A549 (cell line): Measurements from ENCODE around the gene ARHGAP9. TPM values are rescaled to one million over a fixed set of nuclear protein-coding genes. Genes with fewer than 3 reads are reported as not detected.

ENCODE experiments used
- ATAC-seq, 2 experiments: fragments of 200-7000 bp in 1 of 2; fragments of >200 bp in 1 of 2; cut with Nextera tagmentation in 1 of 2; cut with Tn5 transposase in 1 of 2; 3 replicates each; pipeline versions ENCODE4 v1.8.0 to v1.9.1; 2018 to 2020; ENCODE audit warnings: mild to moderate bottlenecking in 1 of 2, moderate library complexity in 1 of 2
- CTCF ChIA-PET: fragments of 300-600 bp; sonication (Branson Sonifier 250); formaldehyde crosslinking; extraction: SDS; loops from one replicate; lab custom pipeline; 2021; ENCODE audit warnings: antibody characterized with exemption, inconsistent platforms; lab: Yijun Ruan, JAX
- POLR2A ChIA-PET: fragments of 350-600 bp; formaldehyde crosslinking; extraction: SDS; loops from one replicate; lab custom pipeline; 2021; ENCODE audit warnings: antibody characterized with exemption, inconsistent platforms; lab: Yijun Ruan, JAX
- DNase-seq, 2 experiments: peaks; one replicate each; pipeline versions ENCODE4 v3.0.0 to v3.0.0-alpha.2; 2011 to 2016; ENCODE audit warnings: low read depth in 1 of 2, low spot score in 1 of 2
- FAIRE-seq: peaks from 2 replicates; lab custom pipeline; 2011; peaks lifted over from hg19 to GRCh38; lab: Jason Lieb, UNC
- H3K27ac ChIP-seq, 2 experiments: fragments of >200 bp; sonication (Bioruptor Twin); formaldehyde crosslinking; 3 replicates each; pipeline ENCODE4 v1.5.1; 2016 to 2017
- H3K4me1 ChIP-seq: fragments of >200 bp; sonication (Bioruptor Twin); formaldehyde crosslinking; 3 replicates; pipeline ENCODE4 v1.6.1; 2016
- H3K4me2 ChIP-seq: fragments of >200 bp; sonication (Bioruptor Twin); formaldehyde crosslinking; 3 replicates; pipeline ENCODE4 v1.6.1; 2016
- H3K4me3 ChIP-seq: fragments of >200 bp; sonication (Bioruptor Twin); formaldehyde crosslinking; 3 replicates; pipeline ENCODE4 v1.5.1; 2016
- H3K9me3 ChIP-seq: fragments of >200 bp; sonication (Bioruptor Twin); formaldehyde crosslinking; 3 replicates; pipeline ENCODE4 v1.6.1; 2016
- BCL3 ChIP-seq: fragments of >200 bp; sonication (Bioruptor Twin); formaldehyde crosslinking; IDR thresholded peaks from 3 replicates; pipeline ENCODE4 v1.6.1; 2016
- CHD4 ChIP-seq: fragments of 200-600 bp; sonication (generic); IDR thresholded peaks from 2 replicates; pipeline ENCODE4 v1.6.1; 2016; ENCODE audit warnings: antibody characterized with exemption, mild to moderate bottlenecking, borderline replicate concordance
- CTCF ChIP-seq: fragments of >200 bp; sonication (Bioruptor Twin); formaldehyde crosslinking; IDR thresholded peaks from 3 replicates; pipeline ENCODE4 v1.5.1; 2016
- ELK1 ChIP-seq: fragments of 150-350 bp; IDR thresholded peaks from 2 replicates; pipeline ENCODE4 v1.6.1; 2014; ENCODE audit warnings: low read depth, mild to moderate bottlenecking, low read length
- EP300 ChIP-seq, 2 experiments: fragments of >200 bp; sonication (Bioruptor Twin); formaldehyde crosslinking; IDR thresholded peaks; 2 replicates in 1 of 2; 3 replicates in 1 of 2; pipeline ENCODE4 v1.6.1; 2016 to 2017
- ESRRA ChIP-seq: fragments of 150-350 bp; IDR thresholded peaks from 2 replicates; pipeline ENCODE4 v1.6.1; 2014; ENCODE audit warnings: mild to moderate bottlenecking, low read length, borderline replicate concordance
- HDAC2 ChIP-seq: fragments of 200-600 bp; sonication (generic); IDR thresholded peaks from 2 replicates; pipeline ENCODE4 v1.6.1; 2016
- HES2 ChIP-seq: fragments of >200 bp; sonication (Bioruptor Twin); formaldehyde crosslinking; IDR thresholded peaks from 2 replicates; pipeline ENCODE4 v1.6.1; 2016
- HOXA7 ChIP-seq: fragments of 250-450 bp; sonication (Bioruptor Pico); IDR thresholded peaks from 2 replicates; pipeline ENCODE4 v1.5.0; 2020; ENCODE audit warnings: mild to moderate bottlenecking, moderate library complexity
- HOXB5 ChIP-seq: fragments of 250-450 bp; sonication (Bioruptor Pico); IDR thresholded peaks from 2 replicates; pipeline ENCODE4 v1.5.0; 2020; ENCODE audit warnings: mild to moderate bottlenecking, moderate library complexity
- JUNB ChIP-seq: fragments of >200 bp; sonication (Bioruptor Twin); formaldehyde crosslinking; IDR thresholded peaks from 2 replicates; pipeline ENCODE4 v1.6.1; 2016
- KDM1A ChIP-seq: fragments of 200-600 bp; sonication (generic); IDR thresholded peaks from 2 replicates; pipeline ENCODE4 v1.6.1; 2016; ENCODE audit warnings: low read depth, mild to moderate bottlenecking
- MAX ChIP-seq: IDR thresholded peaks from 2 replicates; pipeline ENCODE4 v1.6.1; 2012
- NPAS2 ChIP-seq: fragments of 250-450 bp; sonication (Bioruptor Pico); IDR thresholded peaks from 2 replicates; pipeline ENCODE4 v1.8.0; 2022; ENCODE audit warnings: mild to moderate bottlenecking, moderate library complexity, borderline replicate concordance
- PBX3 ChIP-seq: IDR thresholded peaks from 2 replicates; pipeline ENCODE4 v1.6.1; 2012
- PHF8 ChIP-seq: fragments of 200-600 bp; sonication (generic); IDR thresholded peaks from 2 replicates; pipeline ENCODE4 v1.6.1; 2016; ENCODE audit warnings: low read depth, mild to moderate bottlenecking, antibody characterized with exemption, moderate library complexity, borderline replicate concordance
- RAD21 ChIP-seq, 2 experiments: fragments of >200 bp in 1 of 2; sonication (Bioruptor Twin) in 1 of 2; formaldehyde crosslinking in 1 of 2; IDR thresholded peaks in 1 of 2; conservative IDR thresholded peaks in 1 of 2; 2 replicates in 1 of 2; 3 replicates in 1 of 2; pipeline ENCODE4 v1.6.1; 2012 to 2018; ENCODE audit warnings: inconsistent platforms in 1 of 2
- RARB ChIP-seq: fragments of 250-450 bp; sonication (Bioruptor Pico); IDR thresholded peaks from 2 replicates; pipeline ENCODE4 v1.8.0; 2021; ENCODE audit warnings: mild to moderate bottlenecking, moderate library complexity
- RCOR1 ChIP-seq: fragments of 150-350 bp; IDR thresholded peaks from 2 replicates; pipeline ENCODE4 v1.6.1; 2014; ENCODE audit warnings: antibody characterized with exemption, low read length, low read depth
- RFX5 ChIP-seq: fragments of 450-650 bp; IDR thresholded peaks from 2 replicates; pipeline ENCODE4 v1.7.1; 2014; ENCODE audit warnings: antibody characterized with exemption, mild to moderate bottlenecking, moderate library complexity
- SMC3 ChIP-seq: fragments of >200 bp; sonication (Bioruptor Twin); formaldehyde crosslinking; IDR thresholded peaks from 3 replicates; pipeline ENCODE4 v1.6.1; 2018; ENCODE audit warnings: inconsistent platforms
- TFCP2L1 ChIP-seq: fragments of 250-450 bp; sonication (Bioruptor Pico); IDR thresholded peaks from 2 replicates; pipeline ENCODE4 v1.5.0; 2021; ENCODE audit warnings: mild to moderate bottlenecking
- TP53 ChIP-seq: fragments of 250-450 bp; sonication (Bioruptor Pico); IDR thresholded peaks from 2 replicates; pipeline ENCODE4 v1.5.0; 2021; ENCODE audit warnings: mild to moderate bottlenecking, moderate library complexity
- ZFP36 ChIP-seq: fragments of 450-650 bp; IDR thresholded peaks from 2 replicates; pipeline ENCODE4 v1.6.1; 2014; ENCODE audit warnings: borderline replicate concordance; ENCODE audit not compliant: partially characterized antibody
- WGBS: methylation state at CpG from one replicate; pipeline ENCODE4 v1.1.6; 2017; ENCODE audit errors: missing lambda C conversion rate; 5-methylcytosine and 5-hydroxymethylcytosine counted together
- polyA plus RNA-seq, 4 experiments: library from polyadenylated mRNA; depleted of rRNA in 3 of 4; stranded (reverse); fragments of >200 nt; fragmentation: RNase III in 1 of 4; extraction: RNeasy Plus Mini Kit Qiagen cat#74134 plus additional on column Dnase treatment in 1 of 4; gene quantifications; 2 replicates in 3 of 4; 3 replicates in 1 of 4; pipeline ENCODE4 v1.2.3, GENCODE V29; 2011 to 2017

The ARHGAP9 gene
- polyA plus RNA-seq, 2 of the 4 experiments (the other 2 are of a cell fraction) = 0.25 TPM; not detected in 1

GRCh38 chr12:57456737-57457490 is 22.8 kb downstream of the ARHGAP9 start:
- H3K27ac ChIP-seq = peak overlapping the region; percentile 92 to 99
- H3K9me3 ChIP-seq = no peaks in the 10 kb centered on the region
- no peak for DNase-seq
- POLR2A ChIA-PET = no interaction called here
- CTCF ChIA-PET = interaction anchor here (0.7 to 13.4 kb wide), 32 partner anchors 6 to 281 kb away, joined by 3 to 459 read pairs (median 8); partner anchors contain the start of genes ARHGAP9, GLI1, INHBC and MARS1
- TF ChIP-seq PHF8 (no peak), HOXB5 (CRISPR knock-in tag) (no peak), TP53 (no peak), BCL3 (no peak), NPAS2 (no peak), RFX5 (no peak), TFCP2L1 (CRISPR knock-in tag) (no peak), HOXA7 (no peak), CHD4 (no peak), ZFP36 (no peak), ESRRA (no peak), HES2 (no peak), RARB (CRISPR knock-in tag) (no peak), RCOR1 (no peak), KDM1A (no peak), CTCF (no peak), HDAC2 (no peak), PBX3 (no peak), JUNB (no peak)
- TF ChIP-seq, all 56 proteins: peak for 0
- Histone ChIP-seq H3K4me1 (peaks cover 67% of the 10 kb centered on the region), H3K4me3 (no peak overlapping the region), H3K4me2 (peak overlapping the region; percentile 97)
- WGBS = 80% methylated on average over 6 of the region's 6 CpGs
- FAIRE-seq (no peak), ATAC-seq (no peak)

- Histone ChIP-seq H3K4me1 (peaks cover 74% of the 10 kb centered on the region), H3K9me3 (no peaks in the 10 kb centered on the region), H3K27ac (peak overlapping the region; percentile 92 to 99), H3K4me3 (peak overlapping the region; percentile 7; the same call in 1 of the 3 replicates), H3K4me2 (peak overlapping the region; percentile 97)
- 40% methylated on average over 15 of the region's 15 CpGs for WGBS
- POLR2A ChIA-PET = no interaction called here
- CTCF ChIA-PET = interaction anchor here (0.6 to 13.4 kb wide), 37 partner anchors 6 to 832 kb away, joined by 3 to 459 read pairs (median 5); partner anchors contain the start of genes GLI1, INHBC and NXPH4
- ATAC-seq (peak; percentile 20 to 53; a peak in 3 of 6 replicates), DNase-seq (peak; percentile 53 to 81), FAIRE-seq (no peak)
- 0 out of 5 replicates have a peak, but pooled peaks of 1 of the 2 experiments have one; percentile 14 for TF ChIP-seq EP300 (IDR thresholded peaks at IDR 0.05)
- peak; percentile 77 for TF ChIP-seq CTCF
- TF ChIP-seq MAX = peak; percentile 43
- peak; percentile 57 to 63 for TF ChIP-seq RAD21 (conservative IDR thresholded peaks at IDR 0.05 in 1 of 2, IDR thresholded peaks at IDR 0.05 in 1 of 2)
- TF ChIP-seq ELK1 = no peak
- TF ChIP-seq SMC3 = peak; percentile 59
Measured at GRCh38 chr12:57456145-57456700, 23.4 kb downstream of the ARHGAP9 start.
